Hematopoietic multipotent progenitor cell (in vitro differentiated cells): ENCODE measurements around the gene PRR23C. TPM values are rescaled to one million over a fixed set of nuclear protein-coding genes. Genes with fewer than 3 reads are reported as not detected.
"Not testable (repeated sequence)": the region's sequence is repeated elsewhere in the genome, so short reads cannot be mapped to it uniquely, and the experiment has no call there.

Experiments used
- DNase-seq, 3 donors: peaks; one replicate each; pipeline ENCODE4 v3.0.0-alpha.2; 2011 to 2015; ENCODE audit warnings: low read depth in 2 of 3, low spot score in 2 of 3
- total RNA-seq: library from RNA; depleted of rRNA; stranded (reverse); fragments of >200 nt; gene quantifications from one replicate; pipeline ENCODE4 v1.2.3, GENCODE V29; 2012

The PRR23C gene
- not detected for total RNA-seq

DNA sequence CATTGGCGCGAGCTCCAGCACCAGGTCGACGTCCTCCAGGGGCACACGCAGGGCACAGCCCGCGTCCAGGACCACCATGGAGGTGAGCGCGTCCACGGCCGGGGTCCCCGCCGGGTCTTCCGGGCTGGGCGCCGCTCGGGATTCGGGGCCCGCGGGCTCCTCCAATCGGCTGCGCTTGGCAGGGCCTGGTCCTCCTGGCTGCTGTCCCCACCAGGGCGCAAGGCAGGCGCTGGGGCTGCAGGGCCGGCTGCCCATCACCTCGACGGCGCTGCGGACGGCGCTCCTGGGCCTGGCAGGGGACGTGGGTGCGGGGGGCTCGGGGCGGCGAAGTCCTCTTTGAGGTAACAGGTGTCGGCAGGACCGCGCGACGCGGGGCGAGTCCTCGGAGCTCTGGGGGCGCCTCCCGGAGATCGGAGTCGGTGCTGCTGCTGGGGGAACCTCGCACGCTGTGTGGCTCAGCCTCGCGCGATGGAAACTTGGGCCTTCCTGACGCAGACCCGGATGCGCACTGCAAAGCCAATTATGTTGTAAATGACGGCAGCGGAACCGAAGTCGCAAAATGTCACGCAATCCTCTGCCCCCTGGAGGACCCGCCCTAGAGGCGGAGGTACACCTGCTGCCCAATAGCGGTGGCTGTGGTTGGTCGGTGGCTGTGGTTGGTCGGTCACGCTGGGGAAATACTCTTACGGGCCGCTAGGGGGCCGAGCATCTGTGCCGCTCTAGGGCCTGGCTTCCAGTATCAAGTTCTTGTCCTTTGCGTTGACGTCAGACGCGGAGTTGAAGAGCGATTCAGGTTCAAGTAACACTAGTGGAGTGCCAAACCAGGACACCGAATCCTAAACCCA lies at the start of gene PRR23C:
Gene PRR23C (minus strand): TSS at position 527 of the 845 bp plus-strand sequence. CDS start 272 bp downstream, at position 255.
- DNase-seq, result no peak

GRCh38 chr3:139093840-139094239 lies 49.1 kb upstream of the PRR23C start:
- DNase-seq, result no peak

DNA sequence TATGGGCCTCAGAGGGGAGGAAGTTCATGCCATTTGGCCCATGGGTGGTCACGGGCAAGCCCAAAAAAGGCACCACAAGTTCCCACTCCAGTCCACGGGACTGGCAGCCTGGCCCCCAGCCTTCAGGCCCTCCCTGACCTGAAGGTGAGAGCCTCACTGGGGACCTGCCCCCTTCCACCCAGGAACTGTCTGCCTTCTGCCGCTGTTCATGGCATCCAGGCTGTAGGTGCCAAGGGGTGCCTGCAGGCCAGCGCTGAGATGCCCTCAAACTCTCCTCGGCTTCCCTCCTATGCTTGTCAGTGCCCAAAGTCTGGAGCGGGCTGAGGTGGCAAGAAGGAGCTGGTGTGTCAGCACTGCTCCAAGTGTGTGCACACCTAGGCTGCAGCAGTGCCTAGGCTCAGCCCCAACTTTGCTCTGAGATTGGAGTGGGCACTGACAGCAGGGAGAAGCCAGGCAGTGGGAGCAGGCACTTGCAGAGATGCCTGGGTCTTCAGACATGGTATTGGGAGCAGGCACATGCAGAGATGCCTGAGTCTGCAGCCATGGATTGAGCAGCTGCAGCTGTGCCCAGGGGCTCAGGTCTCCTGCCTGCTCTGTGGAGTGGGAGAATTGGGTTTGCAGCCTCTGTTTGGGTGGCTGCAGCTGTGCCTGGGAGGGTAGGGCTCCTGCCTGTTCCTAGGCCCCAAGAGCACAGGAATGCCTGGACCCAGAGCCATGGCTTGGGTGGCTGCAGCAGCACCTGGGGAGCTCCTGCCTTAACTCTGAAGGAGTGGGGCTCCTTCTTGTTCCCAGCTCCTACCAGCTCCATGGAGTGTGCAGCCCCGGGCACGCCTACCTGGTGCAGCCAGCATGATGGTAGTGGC lies 44.0 kb upstream of the PRR23C start:
- no peak for DNase-seq

DNA sequence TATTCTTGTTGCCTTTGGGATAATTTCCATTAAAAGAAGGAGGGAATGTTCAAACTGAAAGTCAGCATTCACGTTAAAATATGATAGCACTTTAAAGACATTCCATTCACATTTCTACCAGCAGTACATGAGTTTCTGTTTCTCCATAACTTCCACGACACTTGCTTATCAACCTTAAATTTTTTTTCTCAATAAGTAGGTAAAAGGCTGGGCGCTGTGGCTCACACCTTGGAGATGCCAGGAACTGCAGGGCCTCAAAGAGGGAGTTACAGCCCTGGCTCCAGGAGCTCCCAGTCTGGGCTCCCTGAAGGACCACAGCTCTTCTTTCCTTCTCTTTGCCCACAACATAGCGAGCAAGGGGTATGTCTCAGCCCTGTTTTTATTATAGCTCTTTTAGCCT lies 42.9 kb upstream of the PRR23C start:
- no peak for DNase-seq

DNA sequence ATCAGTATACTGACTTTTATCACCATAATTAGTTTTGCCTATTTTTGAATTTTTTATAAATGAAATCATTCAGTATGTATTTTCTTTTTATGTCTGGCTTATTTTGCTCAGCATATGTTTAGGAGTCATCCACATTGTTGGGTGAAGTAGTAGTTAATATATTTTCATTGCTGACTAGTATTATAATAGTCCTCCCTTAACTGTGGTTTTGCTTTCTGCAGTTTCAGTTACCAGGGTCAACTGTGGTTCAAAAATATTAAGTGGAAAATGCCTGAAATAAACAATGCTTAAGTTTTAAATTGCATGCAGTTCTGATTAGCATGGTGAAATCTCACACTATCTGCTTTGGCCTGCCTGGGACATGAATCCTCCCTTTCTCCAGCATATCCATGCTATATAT lies 39.5 kb upstream of the PRR23C start:
- no peak for DNase-seq

GRCh38 chr3:139074565-139075115 lies 29.9 kb upstream of the PRR23C start:
- DNase-seq, result peak in 1 of 3 donors; percentile 0

DNA sequence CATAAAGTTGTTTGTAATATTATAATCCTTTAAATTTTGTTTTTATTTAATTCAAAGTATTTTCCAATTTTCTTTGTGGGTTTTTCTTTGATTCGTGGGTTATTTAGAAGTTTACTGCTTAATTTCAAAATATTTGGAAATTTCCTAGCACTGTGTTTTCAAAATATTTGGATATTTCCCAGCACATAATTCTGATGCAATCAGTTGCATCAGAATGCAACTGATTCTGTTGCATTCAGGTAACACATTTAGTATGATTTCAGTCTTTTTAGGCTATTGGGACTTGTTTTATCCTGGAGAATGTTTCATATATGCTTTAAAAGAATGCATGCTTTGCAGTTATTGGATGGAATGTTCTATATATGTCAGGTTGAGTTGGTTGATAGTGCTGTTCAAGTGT lies 18.2 kb upstream of the PRR23C start:
- no peak for DNase-seq

GRCh38 chr3:139052802-139053600 lies 8.3 kb upstream of the PRR23C start:
- DNase-seq, result no peak

DNA sequence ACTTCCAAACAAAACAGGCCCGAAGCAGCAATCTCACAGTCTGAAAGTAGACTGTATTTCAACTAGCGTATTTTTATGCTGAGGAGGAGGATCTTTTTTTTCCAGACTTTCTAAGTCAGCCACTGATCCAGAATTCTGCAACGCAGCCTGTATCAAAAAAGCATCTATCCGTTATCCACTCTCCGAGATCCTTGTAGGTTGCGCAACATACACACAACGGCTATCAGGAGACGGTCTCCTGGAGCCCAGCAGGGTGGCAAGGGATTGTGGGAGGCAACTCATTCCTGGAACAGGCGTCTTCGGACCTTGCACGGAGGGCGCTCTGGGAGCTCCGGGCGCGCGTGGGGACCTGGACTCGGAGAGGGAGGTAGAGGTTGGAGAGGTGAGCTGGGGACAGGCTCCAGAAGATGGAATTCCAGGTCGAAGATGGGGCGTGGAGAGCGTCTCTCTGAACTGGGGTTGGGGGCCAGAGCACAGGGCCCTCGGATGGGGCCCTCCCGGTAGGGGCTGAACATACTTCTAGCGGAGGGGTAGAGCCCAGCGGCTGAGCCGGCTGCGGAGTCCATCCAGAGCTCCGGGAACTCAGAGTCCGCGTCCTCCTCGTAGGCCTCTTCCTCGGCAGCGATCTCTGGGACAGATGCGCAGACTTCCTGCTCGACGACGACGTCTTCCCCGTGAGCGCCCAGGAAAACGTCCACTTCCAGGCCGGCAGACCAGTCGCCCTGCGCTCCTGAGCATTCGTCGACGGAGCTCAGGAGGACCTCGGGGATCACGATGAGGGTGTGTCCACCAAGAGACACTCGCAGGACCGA lies 932 bp downstream of the PRR23C start:
- no peak for DNase-seq

GRCh38 chr3:139037478-139037877 lies 7.2 kb downstream of the PRR23C start:
- no peak for DNase-seq

DNA sequence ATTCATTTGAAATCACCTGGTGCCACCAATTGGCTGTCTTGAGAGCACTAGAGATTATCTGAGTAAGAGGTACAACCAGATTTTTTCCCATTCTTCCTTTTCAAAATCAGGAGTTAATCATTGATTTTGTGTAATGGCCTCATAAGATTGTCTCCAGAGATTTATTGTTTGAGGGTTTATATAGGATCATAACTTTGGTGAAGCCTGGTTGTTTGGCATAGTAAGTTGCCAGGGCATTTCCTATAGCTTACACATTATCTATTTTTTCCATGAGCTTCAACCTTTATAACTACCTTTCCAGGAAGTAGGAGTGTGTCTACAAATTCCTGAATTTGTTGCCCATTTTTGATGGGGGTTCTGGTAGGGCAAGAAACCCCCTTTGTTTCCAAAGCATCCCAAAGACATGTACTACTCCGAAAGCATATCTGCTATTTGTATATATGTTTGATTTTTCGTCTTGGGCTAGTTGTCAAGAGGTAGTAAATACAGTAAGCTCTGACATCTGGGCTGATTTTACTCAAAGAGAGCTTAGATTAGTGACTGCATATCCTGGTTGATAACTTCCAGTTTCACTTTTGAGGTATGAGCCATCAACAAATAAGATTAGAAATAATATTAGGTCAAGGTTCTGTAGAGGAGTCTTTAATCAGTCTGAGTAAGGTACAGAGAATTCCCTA lies 12.2 kb downstream of the PRR23C start:
- DNase-seq, result no peak

- not testable (repeated sequence) for DNase-seq
Observed at GRCh38 chr3:139030576-139030975, 14.1 kb downstream of the PRR23C start.

DNA sequence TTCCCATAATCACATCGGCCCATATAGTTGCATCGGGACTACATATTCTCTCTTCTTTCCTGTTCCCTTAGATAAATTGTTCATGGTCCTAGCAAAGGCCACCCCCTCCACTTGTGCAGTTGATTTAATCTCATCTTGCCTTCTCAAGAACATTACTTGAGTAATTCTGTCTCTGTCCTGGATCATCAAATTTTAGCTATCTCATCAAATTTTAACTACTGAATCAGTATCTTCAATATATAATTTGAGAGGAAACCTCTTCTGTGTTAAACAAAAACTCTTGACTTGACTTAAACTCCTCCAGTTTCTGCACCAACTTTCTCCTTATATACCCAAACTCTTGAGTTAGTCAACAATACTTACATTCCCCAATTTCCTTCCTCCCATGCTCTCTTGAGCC lies 19.7 kb downstream of the PRR23C start:
- no peak for DNase-seq

GRCh38 chr3:139020868-139021234 lies 23.8 kb downstream of the PRR23C start, which contains the start of gene PRR23B:
Gene PRR23B, minus strand, starts transcription at chr3:139020926. Its CDS starts 265 bp downstream, at chr3:139020661.
- DNase-seq, result no peak

DNA sequence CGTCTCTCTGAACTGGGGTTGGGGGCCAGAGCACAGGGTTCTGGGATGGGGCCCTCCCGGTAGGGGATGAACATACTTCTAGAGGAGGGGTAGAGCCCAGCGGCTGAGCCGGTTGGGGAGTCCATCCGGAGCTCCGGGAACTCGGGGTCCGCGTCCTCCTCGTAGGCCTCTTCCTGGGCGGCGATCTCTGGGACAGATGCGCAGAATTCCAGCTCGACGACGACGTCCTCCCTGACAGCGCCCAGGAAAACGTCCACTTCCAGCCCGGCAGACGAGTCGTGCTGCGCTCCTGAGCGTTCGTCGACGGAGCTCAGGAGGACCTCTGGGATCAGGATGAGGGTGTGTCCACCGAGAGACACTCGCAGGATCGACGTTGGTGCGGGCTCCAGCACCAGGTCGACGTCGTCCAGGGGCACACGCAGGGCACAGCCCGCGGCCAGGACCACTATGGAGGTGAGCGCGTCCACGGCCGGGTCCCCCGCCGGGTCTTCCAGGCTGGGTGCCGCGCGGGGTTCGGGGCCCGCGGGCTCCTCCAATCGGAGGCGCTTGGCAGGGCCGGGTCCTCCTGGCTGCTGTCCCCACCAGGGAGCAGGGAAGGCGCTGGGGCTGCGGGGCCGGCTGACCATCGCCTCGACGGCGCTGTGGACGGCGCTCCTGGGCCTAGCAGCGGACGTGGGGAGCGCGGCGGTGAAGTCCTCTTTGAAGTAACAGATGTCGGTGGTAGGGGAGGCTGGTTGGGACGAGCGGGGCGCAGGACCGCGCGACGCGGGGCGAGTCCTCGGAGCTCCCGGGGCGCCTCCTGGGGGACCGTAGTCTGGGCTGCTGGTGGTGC lies 24.4 kb downstream of the PRR23C start:
- no peak for DNase-seq

DNA sequence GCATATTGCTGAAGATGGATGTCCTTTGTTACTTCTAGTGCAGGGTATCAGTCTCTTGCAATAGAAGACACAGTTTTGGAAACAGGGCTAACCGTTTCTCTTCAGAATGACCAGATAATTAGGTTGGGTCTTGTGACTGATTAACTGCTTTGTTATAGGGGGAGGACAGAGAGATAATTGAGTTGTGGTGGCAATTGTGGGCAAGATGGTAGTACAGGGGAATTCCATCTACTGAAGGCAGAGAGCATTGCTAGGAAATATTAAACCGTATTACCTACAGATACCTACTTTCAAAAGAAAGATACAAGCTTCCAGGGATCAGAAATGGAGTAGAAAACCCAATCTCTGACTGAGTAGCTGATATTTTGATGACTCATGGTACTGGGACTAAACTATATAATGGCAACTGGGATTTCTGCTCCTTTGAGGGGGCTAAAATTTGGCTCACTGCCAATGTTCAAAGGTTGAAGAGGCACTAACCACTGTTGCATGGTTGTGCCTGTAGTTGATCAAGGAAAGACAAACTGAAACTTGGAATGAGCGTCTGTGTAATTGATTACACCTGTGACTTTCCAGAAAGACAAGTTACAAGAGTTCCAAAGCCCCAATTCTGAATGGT lies 28.2 kb downstream of the PRR23C start:
- no peak for DNase-seq

DNA sequence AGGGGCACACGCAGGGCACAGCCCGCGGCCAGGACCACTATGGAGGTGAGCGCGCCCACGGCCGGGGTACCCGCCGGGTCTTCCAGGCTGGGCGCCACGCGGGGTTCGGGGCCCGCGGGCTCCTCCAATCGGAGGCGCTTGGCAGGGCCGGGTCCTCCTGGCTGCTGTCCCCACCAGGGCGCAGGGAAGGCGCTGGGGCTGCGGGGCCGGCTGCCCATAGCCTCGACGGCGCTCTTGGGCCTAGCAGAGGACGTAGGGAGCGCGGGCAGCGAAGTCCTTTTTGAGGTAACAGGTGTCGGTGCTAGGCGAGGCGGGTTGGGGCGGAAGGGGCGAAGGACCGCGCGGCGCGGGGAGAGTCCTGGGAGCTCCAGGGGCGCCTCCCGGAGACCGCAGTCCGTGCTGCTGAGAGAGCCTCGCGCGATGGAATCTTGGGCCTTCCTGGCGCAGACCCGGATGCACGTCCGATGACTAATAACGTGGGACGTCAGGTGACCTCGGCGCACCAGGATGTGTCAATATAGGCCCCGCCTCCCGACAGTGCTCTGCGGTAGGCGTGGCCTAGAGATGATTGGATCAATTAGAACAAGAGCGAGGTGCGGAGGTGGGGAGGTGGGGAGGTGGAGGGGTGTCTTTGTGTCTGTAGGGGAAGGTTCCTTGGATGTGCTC lies 38.5 kb downstream of the PRR23C start, which contains the start of gene PRR23A:
Gene PRR23A (minus strand): TSS at position 218 of the 666 bp plus-strand sequence. CDS start 0 bp downstream, at position 218.
- no peak for DNase-seq
